Stimulated activated CD8-positive, alpha-beta memory T cell treated with anti-CD3 and anti-CD28 coated beads, Interleukin-7, amount 100 ng/mL, for 1 hour (primary cell): ENCODE data around the gene MMUT.
A peak's percentile ranks its signal among the peaks of the same experiment; 100 is the strongest.
"Not testable (repeated sequence)": the region's sequence is repeated elsewhere in the genome, so short reads cannot be mapped to it uniquely, and the experiment has no call there.

Experiments
- DNase-seq, 2 donors: peaks; one replicate each; pipeline ENCODE4 v3.0.0-alpha.2; 2020; ENCODE audit warnings: low read depth in 2 of 2

MMUT gene

DNA sequence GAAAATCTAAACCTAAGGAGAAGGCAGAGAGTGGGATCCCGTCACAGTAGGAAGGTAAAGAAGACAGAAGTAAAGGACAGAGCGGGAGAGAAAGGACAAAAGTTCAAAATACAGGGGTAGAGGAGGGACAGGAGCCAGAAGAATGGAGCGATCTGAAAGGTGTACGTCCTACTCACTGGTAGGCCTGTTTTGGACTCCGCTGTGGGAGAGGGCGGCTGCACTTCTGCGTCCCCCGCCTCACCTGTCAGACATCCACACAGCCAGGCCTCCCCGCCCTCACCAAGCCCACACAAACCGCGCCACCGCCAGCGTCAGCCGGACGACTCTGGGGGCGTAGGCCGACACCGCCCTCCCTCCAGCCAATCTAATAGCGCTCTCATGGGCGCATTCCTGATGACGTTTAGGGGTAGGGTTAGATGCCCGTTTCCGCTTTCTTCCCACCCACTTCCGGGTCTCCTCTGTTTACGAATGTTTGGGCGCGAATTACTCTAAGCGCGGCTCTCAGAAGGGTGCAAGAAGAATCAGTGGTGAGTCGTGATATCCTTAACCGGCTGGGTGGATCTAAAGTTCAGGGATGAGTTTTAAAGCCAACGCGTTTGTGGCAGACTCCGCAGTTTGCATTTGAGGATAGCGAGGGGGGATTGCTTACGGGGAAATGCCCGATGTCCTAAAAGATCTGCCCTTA is at the start of gene MMUT, which contains the start of gene CENPQ:
Gene MMUT (minus strand): TSS at position 327 of the 685 bp plus-strand sequence. CDS start 3,787 bp downstream, outside the sequence.
Gene CENPQ (plus strand): TSS at position 444 of the 685 bp plus-strand sequence. CDS start 6,807 bp downstream, outside the sequence.
- peak; percentile 75 for DNase-seq

DNA sequence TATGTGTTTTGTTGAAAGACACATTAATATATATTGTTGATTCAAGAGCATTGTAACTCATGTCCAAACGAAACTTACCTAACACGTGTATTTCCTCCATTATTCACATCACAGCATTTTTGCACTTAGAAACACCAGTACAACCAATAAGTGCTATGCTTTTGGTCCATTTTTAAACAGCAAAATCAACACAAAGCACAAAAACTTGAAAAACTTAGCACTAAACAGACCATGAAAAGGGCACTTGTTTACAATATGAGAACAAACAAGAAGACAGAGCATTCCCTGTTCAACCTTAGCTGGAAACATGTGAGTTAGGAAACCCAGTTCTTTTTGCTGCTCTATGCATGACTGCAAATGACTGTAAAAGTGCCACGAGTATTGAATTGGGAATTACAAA is 46.3 kb upstream of the MMUT start:
- no peak for DNase-seq

DNA sequence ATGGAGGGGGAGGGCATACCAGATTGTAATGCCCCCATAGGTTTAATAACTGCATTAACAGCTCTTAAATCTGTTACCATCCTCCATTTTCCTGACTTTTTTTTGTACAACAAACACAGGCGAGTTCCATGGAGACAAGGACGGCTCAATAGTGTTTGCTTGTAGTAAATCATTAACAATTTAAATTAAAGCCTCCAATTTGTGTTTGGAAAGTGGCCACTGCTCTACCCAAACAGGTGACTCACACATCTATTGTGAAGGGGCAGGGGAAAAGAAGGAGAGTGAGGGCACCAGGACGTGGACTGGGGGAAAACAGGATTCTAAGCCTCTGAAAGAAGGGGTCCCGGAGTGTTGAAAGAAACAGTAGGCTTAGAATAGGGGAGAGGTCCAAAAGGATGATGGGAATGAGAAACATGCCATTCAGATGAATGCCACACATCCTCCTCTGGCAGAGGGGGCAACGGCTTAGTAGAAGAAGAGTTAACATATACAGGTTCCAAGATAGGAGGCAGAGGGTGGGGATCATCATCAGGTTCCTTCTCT is 43.6 kb upstream of the MMUT start:
- DNase-seq = no peak

DNA sequence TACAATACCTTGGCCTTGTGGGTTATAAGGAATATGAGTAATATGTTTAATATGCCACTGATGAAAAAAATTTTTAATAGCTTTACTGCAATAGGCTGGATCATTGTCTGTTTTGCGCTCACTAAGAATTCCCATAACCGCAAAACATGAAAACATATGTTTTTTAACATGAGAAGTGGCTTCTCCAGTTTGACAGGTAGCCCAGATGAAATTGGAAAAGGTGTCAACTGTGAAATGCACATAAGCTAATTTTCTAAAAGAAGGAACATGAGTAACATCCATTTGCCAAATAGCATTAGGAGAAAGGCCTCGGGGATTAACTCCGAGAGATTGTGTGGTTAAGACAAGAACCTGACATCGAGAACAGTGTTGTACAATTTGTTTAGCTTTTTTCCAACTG is 41.6 kb upstream of the MMUT start:
- DNase-seq = no peak

DNA sequence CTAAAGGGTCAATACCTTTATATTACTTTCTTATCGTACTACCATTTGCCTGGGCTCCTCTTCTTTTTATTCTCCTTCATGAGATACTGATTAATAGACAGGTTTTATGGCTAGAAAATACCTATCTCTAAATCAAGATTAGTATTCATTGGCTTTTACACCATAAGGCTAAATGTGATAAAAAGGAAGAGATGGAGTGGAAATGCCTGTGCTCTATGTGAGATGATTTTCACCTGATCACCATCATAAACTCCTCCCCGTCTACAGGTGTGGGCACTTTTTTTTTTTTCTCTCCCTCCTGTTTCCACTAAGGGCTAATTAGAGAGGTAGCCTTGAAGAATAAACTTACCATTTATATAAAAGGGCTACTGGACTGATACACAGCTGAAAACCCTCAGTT is 36.6 kb upstream of the MMUT start, which contains the start of gene GLYATL3:
Gene GLYATL3 (plus strand): TSS at position 301 of the 400 bp plus-strand sequence. CDS start 12,068 bp downstream, outside the sequence.
- no peak for DNase-seq

DNA sequence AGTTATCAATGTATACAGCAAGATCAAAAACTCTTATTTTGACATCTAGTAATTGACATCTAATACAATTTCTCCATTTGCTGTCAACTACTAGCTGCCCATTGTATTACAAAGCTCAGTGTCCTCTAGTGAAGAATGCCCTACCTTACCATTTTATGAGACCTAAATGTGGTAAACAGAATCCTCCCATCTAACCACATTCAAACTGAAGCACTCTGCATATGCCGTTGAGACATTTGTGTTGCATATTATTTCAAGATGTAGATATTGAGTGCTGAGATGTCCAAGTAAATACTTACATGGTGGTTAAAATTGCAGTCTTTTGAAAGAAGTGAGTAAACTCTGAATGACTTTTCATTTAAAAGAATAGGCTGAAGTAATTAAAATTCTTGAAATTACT is 36.1 kb upstream of the MMUT start:
- no peak for DNase-seq

DNA sequence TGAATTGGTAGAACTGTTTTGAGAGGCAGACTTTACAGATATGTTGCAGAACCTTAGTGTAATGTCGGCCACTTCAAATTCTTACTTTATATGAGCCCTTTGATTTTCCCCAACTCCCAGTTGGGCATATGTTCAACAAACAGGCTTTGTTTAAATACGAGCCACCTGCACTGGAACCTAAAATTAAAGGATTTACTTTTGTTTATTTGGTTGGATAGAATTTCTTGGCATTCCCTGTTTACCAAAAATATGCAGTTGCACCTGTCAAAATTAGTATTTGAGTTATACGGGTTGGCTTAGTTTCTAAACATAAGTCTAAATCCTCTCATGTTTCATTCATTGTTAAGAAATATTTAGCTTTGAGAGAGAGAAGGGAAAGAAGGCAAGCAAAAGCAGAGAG is 34.3 kb upstream of the MMUT start:
- DNase-seq = no peak

DNA sequence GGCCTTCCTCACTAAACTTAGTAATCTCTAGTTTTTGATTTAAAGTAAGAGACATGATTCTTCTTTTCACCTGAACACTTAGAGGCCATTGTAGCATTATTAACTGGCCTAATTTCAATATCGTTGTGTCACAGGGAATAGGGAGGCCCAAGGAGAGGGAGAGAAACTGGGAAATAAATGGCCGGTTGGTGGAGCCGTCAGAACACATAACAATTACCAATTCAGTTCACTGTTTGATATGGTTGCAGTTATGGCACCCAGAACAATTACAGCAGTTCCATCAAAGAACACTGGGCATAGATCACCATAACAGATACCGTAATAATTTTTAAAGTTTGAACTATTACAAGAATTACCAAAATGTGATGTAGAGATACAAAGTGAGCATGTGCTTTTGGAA is 27.6 kb upstream of the MMUT start:
- no peak for DNase-seq

DNA sequence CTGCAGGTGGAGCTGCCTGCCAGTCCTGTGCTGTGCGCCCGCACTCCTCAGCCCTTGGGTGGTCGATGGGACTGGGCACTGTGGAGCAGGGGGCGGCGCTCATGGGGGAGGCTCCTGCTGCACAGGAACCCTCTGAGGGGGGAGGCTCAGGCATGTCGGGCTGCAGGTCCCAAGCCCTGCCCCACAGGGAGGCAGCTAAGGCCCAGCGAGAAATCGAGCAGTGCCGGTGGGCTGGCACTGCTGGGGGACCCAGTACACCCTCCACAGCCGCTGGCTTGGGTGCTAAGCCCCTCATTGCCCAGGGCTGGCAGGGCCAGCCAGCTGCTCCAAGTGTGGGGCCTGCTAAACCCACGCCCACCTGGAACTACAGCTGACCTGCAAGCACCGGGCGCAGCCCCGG is 20.3 kb upstream of the MMUT start:
- not testable (repeated sequence) for DNase-seq

DNA sequence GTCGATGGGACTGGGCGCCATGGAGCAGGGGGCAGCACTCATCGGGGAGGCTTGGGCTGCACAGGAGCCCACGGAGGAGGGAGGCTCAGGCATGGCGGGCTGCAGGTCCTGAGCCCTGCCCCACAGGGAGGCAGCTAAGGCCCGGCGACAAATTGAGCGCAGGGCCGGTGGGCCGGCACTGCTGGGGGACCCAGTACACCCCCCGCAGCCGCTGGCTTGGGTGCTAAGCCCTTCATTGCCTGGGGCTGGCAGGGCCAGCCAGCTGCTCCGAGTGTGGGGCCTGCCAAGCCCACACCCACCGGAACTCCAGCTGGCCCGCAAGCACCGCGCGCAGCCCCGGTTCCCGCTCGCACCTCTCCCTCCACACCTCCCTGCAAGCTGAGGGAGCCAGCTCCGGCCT is 18.8 kb upstream of the MMUT start:
- DNase-seq = not testable (repeated sequence)

DNA sequence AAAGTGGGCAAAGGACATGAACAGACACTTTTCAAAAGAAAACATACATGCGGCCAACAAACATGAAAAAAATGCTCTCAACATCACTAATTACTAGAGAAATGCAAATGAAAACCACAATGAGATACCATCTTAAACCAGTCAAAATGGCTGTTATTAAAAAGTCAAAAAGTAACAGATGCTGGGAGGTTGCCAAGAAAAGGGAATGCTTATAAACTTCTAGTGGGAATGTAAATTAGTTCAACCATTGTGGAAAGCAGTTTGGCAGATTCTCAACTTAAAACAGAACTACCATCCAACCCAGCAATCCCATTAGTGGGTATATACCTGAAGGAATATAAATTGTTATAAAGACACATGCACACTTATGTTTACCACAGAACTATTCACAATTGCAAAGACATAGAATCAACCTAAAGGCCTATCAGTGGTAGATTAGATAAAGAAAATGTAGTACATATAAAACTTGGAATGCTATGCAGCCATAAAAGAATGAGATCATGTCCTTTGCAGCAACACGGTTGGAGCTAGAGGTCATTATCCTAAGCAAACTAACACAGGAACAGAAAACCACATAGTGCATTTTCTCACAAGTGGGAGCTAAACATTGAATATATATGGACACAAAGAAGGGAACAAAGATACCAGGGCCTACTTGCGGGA is 16.4 kb upstream of the MMUT start:
- DNase-seq = no peak

DNA sequence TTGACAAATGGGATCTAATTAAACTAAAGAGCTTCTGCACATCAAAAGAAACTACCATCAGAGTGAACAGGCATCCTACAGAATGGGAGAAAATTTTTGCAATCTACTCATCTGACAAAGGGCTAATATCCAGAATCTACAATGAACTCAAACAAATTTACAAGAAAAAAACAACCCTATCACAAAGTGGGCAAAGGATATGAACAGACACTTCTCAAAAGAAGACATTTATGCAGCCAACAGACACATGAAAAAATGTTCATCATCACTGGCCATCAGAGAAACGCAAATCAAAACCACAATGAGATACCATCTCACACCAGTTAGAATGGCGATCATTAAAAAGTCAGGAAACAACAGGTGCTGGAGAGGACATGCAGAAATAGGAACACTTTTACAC is 13.5 kb upstream of the MMUT start:
- DNase-seq = not testable (repeated sequence)

DNA sequence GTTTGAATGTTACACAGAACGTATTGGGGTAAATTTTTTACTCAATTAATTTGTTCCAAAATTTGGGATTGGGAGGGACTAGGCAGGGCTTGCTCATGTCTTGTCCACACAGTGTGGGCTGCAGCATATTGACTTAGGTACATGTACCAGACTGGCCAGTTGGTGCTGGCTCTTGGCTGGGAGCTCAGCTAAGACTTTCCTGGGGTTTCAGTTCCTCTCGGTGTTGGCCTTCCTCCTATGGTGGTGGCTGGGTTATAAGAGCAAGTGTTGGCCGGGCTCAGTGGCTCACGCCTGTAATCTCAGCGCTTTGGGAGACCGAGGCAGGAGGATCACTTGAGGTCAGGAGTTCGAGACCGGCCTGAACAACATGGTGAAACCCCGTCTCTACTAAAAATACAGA is 5.0 kb upstream of the MMUT start:
- DNase-seq = no peak

DNA sequence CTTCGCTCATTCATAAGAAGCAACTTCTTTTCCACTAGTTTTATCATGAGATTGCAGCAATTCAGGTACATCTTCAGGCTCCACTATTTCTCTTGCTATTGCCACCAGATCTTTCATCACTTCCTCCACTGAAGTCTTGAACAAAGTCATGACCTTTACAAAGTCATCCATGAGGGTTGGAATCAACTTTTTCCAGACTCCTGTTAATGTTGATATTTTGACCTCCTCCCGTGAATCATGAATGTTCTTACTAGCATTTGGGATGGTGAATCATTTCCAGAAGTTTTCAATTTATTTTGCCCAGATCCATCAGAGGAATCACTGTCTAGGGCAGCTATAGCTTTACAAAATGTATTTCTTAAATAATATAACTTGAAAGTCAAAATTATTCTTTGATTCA is 1.6 kb upstream of the MMUT start:
- DNase-seq = no peak

DNA sequence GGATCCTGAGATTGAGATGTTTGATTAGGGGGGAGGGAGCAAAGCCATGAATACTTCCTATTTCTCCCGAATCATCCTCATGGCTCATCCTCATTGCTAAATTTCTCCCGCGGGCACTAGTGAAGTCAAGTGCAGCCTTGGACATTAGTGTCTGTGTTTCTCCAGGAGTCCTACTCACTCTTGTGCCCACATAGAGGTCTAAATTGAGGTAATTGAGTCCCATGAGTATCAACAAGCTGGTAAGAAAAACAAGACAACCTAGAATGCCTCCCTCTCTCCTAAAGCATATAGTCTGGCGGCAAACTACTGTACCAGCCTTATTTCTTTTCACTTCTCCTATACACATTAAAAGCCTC is 537 bp upstream of the MMUT start:
- no peak for DNase-seq

DNA sequence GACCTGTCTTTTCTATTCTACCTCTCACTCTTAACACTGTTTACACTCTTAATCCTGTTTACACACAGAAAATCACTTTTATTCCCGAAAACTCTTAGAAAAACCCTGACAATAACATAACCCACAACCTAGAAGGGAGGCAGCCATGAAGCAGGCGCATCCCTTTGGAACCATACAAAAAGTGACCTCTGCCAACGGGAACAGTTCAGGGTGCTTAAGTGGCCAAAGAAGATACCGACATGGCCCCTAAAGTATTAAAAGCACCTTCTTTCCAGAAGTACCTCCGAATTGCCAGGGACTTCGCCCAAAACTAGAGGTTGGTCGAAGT is 490 bp downstream of the MMUT start:
- no peak for DNase-seq

DNA sequence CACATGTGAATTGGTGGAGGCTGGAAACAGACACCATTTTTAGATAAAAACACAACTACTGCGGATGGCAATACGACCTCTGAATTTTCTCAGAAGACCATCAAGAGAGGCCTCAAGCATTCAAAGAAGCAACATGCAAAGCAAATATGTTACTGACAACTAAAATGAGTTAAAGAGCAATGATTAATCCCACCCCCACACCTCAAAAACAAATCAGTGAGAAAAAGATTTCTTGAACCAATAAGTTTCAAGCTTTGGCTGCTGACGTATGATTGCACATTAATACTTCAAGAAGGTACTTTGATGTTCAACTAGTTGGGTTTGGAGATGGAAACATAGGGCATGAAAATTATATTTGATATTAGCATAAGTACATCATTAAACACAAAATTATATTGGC is 982 bp downstream of the MMUT start:
- no peak for DNase-seq

DNA sequence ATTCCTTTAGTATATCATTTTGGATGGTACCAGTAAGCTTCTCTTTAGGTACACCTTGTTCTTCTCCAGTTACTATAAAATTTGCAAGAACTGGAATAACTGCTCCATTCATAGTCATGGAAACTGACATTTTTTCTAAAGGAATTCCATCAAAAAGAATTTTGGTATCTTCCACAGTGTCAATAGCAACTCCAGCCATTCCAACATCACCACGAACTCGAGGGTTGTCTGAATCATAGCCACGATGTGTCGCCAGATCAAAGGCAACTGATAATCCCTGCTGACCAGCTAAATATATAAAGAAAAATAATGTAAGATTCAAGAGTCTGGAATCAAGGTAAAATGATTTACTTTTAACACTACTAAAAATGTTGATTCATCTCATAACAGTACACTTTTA is 5.3 kb downstream of the MMUT start:
- DNase-seq = no peak

DNA sequence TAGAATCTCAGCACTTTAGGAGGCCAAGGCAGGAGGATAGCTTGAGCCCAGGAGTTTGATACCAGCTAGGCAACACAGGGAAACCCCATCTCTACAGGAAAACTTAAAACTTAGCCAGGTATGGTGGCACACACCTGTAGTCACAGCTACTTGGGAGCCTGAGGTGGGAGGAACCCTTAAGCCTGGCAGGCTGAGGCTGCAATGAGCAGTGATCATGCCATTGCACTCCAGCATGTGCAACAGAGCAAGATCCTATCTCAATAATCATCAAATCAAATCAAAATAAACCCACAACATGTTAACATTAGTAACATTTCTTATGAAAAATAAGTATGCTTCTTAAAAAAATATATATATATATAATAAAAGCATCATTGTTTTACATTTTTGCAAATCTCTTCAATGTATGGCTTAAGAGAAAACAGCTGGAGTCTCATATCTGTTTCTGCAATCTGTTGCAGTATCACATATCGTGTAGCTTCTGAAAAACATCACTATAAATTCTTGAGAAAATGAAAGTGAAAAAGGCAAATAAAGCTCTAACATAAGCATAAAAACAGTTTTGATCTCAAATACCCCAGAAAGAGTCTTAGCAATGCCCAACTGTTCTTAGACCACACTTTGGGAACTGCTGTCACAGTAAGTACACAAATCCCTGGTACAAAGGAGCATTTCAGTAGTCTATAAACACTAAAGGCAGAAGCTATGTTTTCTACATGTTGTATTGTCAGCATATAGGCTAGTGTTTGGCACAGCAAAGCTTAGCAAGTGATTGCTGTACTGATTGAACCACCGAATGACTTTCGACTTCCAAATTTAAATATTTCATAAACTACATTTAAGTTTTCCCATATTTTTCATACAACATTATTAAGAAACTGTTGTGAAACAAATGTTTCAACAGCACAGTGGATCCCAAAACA is 8.0 kb downstream of the MMUT start:
- no peak for DNase-seq

DNA sequence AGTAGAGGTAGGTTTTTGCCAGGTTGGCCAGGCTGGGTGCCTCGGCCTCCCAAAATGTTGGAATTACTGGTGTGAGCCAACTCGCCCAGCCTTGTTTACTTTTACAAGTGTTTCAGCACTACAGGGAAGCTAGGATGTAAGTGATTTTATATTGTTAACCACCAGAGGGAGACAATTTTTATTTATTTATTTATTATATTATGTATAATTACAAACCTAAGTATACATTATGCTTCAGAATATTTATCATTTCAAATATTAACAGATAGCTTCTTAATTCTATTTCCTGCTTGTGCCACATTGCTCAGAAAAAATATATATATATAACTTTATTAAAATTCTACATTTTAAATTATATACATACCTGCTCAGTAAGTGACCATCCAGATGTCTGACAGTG is 9.8 kb downstream of the MMUT start:
- no peak for DNase-seq

DNA sequence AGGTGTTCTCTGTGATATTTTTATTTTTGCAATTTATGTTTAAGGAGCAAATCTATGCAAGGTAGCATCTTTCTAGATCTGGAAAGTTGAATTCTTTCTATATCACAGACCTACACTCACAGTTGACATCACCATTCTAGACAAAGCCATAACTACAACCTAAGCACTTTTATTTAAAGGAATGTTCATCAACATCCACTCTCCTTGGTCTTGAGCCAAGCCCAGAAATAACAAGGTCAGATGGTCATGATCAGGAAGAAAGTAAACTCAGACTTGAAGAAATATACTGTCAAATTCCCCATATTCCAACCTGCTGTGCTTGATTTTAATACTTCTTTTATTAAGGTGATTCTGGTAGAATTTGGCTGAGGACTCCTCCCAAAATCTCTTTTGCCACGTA is 32.2 kb downstream of the MMUT start:
- DNase-seq = no peak

DNA sequence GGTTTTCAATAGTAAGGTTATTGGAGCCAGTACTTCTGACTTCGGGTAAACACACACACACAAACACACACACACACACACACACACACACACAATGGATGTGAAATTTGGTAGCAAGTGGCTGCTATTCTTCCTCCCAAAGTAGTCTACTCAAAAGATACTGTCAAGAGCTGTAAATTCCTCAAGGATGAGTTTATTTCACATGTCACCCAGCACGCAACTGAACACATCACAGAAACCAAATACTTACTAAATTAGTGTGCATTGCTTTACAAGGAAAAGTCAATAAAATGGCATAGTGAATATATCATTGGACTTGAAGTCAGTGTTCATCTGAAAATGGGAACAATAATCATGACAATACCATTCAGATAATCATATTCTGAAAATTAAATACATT is 32.9 kb downstream of the MMUT start:
- no peak for DNase-seq
